H1 (cell line): ENCODE measurements around the gene HOXD10. TPM values are rescaled to one million over a fixed set of nuclear protein-coding genes. Genes with fewer than 3 reads are reported as not detected.

Experiments used
- CTCF ChIA-PET: fragments of 300-600 bp; sonication (Branson Sonifier 250); formaldehyde crosslinking; loops from one replicate; lab custom pipeline; 2021; ENCODE audit not compliant: partially characterized antibody; lab: Charles Lee
- POLR2A ChIA-PET: fragments of 300-600 bp; sonication (Branson Sonifier 250); formaldehyde crosslinking; loops from one replicate; lab custom pipeline; 2021; ENCODE audit warnings: inconsistent platforms; ENCODE audit not compliant: partially characterized antibody; lab: Charles Lee
- DNase-seq, 2 experiments: peaks; one replicate each; pipeline versions ENCODE4 v3.0.0 to v3.0.0-alpha.2; 2010 to 2022; ENCODE audit warnings: low spot score in 2 of 2, low read depth in 1 of 2, mixed read lengths in 1 of 2
- FAIRE-seq: peaks from 2 replicates; lab custom pipeline; 2011; peaks lifted over from hg19 to GRCh38; lab: Jason Lieb, UNC
- H2AFZ ChIP-seq: 2 replicates; pipeline ENCODE4 v1.8.1; 2012; ENCODE audit warnings: low read length, inconsistent platforms
- H2AK5ac ChIP-seq: 2 replicates; pipeline ENCODE4 v1.6.1; 2013; ENCODE audit warnings: low read depth, low read length
- H2BK120ac ChIP-seq: replicated peaks from 2 replicates; pipeline ENCODE3; 2013; ENCODE audit warnings: low read depth, low read length, inconsistent platforms
- H2BK12ac ChIP-seq: 2 replicates; pipeline ENCODE4 v1.6.1; 2013; ENCODE audit warnings: low read depth, low read length
- H2BK15ac ChIP-seq: 2 replicates; pipeline ENCODE4 v1.6.1; 2013; ENCODE audit warnings: low read length
- H2BK20ac ChIP-seq: 2 replicates; pipeline ENCODE4 v1.6.1; 2013; ENCODE audit warnings: low read length
- H2BK5ac ChIP-seq: 2 replicates; pipeline ENCODE4 v1.6.1; 2013; ENCODE audit warnings: low read depth, low read length
- H3K14ac ChIP-seq: 2 replicates; pipeline ENCODE4 v1.6.1; 2013; ENCODE audit warnings: inconsistent platforms; ENCODE audit not compliant: insufficient read length
- H3K18ac ChIP-seq: 2 replicates; pipeline ENCODE4 v1.6.1; 2013; ENCODE audit warnings: low read length; ENCODE audit errors: extremely low read depth
- H3K23ac ChIP-seq: 2 replicates; pipeline ENCODE4 v1.6.1; 2013; ENCODE audit warnings: inconsistent platforms; ENCODE audit not compliant: insufficient read length
- H3K23me2 ChIP-seq: 2 replicates; pipeline ENCODE4 v1.6.1; 2013; ENCODE audit warnings: low read depth, low read length
- H3K27ac ChIP-seq: 2 replicates; pipeline ENCODE4 v1.6.1; 2011; ENCODE audit warnings: low read depth, low read length, inconsistent platforms
- H3K27me3 ChIP-seq, 4 experiments: replicated peaks in 1 of 4; 1 replicate in 1 of 4; 2 replicates in 3 of 4; pipeline versions ENCODE4 v1.6.1 to v1.8.1; 2011 to 2013; ENCODE audit warnings: low read length in 3 of 4, mild to moderate bottlenecking in 3 of 4, inconsistent platforms in 2 of 4, mixed read lengths in 2 of 4, moderate library complexity in 1 of 4; ENCODE audit not compliant: control insufficient read depth in 3 of 4, insufficient read depth in 3 of 4; ENCODE audit errors: extremely low read depth in 1 of 4
- H3K36me3 ChIP-seq, 4 experiments: 2 replicates each; pipeline versions ENCODE4 v1.6.1 to v1.8.1; 2011 to 2013; ENCODE audit warnings: mild to moderate bottlenecking in 4 of 4, low read length in 3 of 4, moderate library complexity in 2 of 4, control low read depth in 1 of 4, inconsistent platforms in 1 of 4; ENCODE audit not compliant: insufficient read depth in 4 of 4, control insufficient read depth in 2 of 4
- H3K4ac ChIP-seq: replicated peaks from 2 replicates; pipeline ENCODE3; 2013; ENCODE audit warnings: low read length, low read depth, mixed read lengths, inconsistent platforms; ENCODE audit not compliant: insufficient read length
- H3K4me1 ChIP-seq, 4 experiments: replicated peaks in 1 of 4; 1 replicate in 1 of 4; 2 replicates in 3 of 4; pipeline versions ENCODE4 v1.6.1 to v1.8.1; 2011 to 2013; ENCODE audit warnings: low read length in 3 of 4, inconsistent platforms in 2 of 4, mixed read lengths in 1 of 4; ENCODE audit not compliant: insufficient read depth in 4 of 4, control insufficient read depth in 3 of 4
- H3K4me2 ChIP-seq, 2 experiments: 2 replicates each; pipeline versions ENCODE4 v1.6.1 to v1.8.1; 2011 to 2013; ENCODE audit warnings: low read depth in 2 of 2, low read length in 2 of 2, control low read depth in 1 of 2, inconsistent platforms in 1 of 2, mild to moderate bottlenecking in 1 of 2; ENCODE audit not compliant: insufficient read depth in 1 of 2
- H3K4me3 ChIP-seq, 4 experiments: fragments of 200-600, 300-600 bp in 1 of 4; sonication (generic), shearing (Covaris generic), sonication (Bioruptor Twin) in 1 of 4; 2 replicates each; pipeline versions ENCODE4 v1.5.1 to v1.8.1; 2011 to 2016; ENCODE audit warnings: low read length in 4 of 4, low read depth in 3 of 4, control low read depth in 2 of 4, inconsistent platforms in 2 of 4, mild to moderate bottlenecking in 2 of 4, mixed read lengths in 1 of 4, moderate library complexity in 1 of 4; ENCODE audit not compliant: insufficient read depth in 2 of 4; ENCODE audit errors: extremely low read depth in 1 of 4
- H3K56ac ChIP-seq: replicated peaks from 2 replicates; pipeline ENCODE3; 2013; ENCODE audit warnings: low read depth, mild to moderate bottlenecking, mixed read lengths, low read length, inconsistent platforms; ENCODE audit not compliant: insufficient read length
- H3K79me1 ChIP-seq: 2 replicates; pipeline ENCODE4 v1.6.1; 2013; ENCODE audit warnings: low read depth, low read length, control low read depth
- H3K79me2 ChIP-seq, 2 experiments: 2 replicates each; pipeline versions ENCODE4 v1.6.1 to v1.8.1; 2012 to 2013; ENCODE audit warnings: low read length in 2 of 2, mild to moderate bottlenecking in 2 of 2, inconsistent platforms in 1 of 2; ENCODE audit not compliant: insufficient read depth in 2 of 2, control insufficient read depth in 1 of 2
- H3K9ac ChIP-seq, 4 experiments: replicated peaks in 1 of 4; 1 replicate in 1 of 4; 2 replicates in 3 of 4; pipeline versions ENCODE4 v1.6.1 to v1.8.1; 2011 to 2013; ENCODE audit warnings: low read depth in 3 of 4, low read length in 3 of 4, control low read depth in 2 of 4, mild to moderate bottlenecking in 2 of 4, moderate library complexity in 2 of 4, inconsistent platforms in 1 of 4; ENCODE audit errors: extremely low read depth in 1 of 4
- H3K9me3 ChIP-seq, 2 experiments: 2 replicates each; pipeline versions ENCODE4 v1.6.1 to v1.8.1; 2012 to 2013; ENCODE audit warnings: mild to moderate bottlenecking in 2 of 2, moderate library complexity in 2 of 2, control low read depth in 1 of 2, inconsistent platforms in 1 of 2, low read depth in 1 of 2, low read length in 1 of 2, mixed read lengths in 1 of 2; ENCODE audit not compliant: insufficient read depth in 2 of 2
- H4K20me1 ChIP-seq, 2 experiments: replicated peaks in 1 of 2; 2 replicates each; pipeline versions ENCODE3 to v1.8.1; 2011 to 2013; ENCODE audit warnings: inconsistent platforms in 2 of 2, low read length in 2 of 2, mild to moderate bottlenecking in 1 of 2; ENCODE audit not compliant: insufficient read depth in 2 of 2, control insufficient read depth in 1 of 2
- H4K5ac ChIP-seq: 2 replicates; pipeline ENCODE4 v1.6.1; 2013; ENCODE audit warnings: low read length, low read depth, mixed read lengths, inconsistent platforms; ENCODE audit not compliant: insufficient read length
- H4K8ac ChIP-seq: 2 replicates; pipeline ENCODE4 v1.8.0; 2013; ENCODE audit warnings: mild to moderate bottlenecking, moderate library complexity, low read length, inconsistent platforms; ENCODE audit not compliant: insufficient read depth; ENCODE audit errors: extremely low read depth
- H4K91ac ChIP-seq: replicated peaks from 2 replicates; pipeline ENCODE3; 2013; ENCODE audit warnings: low read length, mixed read lengths, inconsistent platforms; ENCODE audit not compliant: insufficient read length
- BRCA1 ChIP-seq: IDR thresholded peaks from 2 replicates; pipeline ENCODE4 v1.6.1; 2012; ENCODE audit warnings: low read depth, low read length, improper control_type of control experiment
- CTBP2 ChIP-seq: IDR thresholded peaks from 2 replicates; pipeline ENCODE4 v1.7.0; 2011; ENCODE audit warnings: borderline replicate concordance, mild to moderate bottlenecking, moderate library complexity, mixed read lengths, low read length; ENCODE audit not compliant: insufficient read depth, insufficient read length
- GTF2F1 ChIP-seq: IDR thresholded peaks from 2 replicates; pipeline ENCODE4 v1.6.1; 2012; ENCODE audit warnings: low read depth, low read length, improper control_type of control experiment, borderline replicate concordance
- KDM4A ChIP-seq: IDR thresholded peaks from one replicate; pipeline ENCODE4 v1.7.1; 2012; ENCODE audit warnings: low read depth, mild to moderate bottlenecking, moderate library complexity, low read length, inconsistent platforms; ENCODE audit not compliant: severe bottlenecking
- NANOG ChIP-seq: IDR thresholded peaks from 2 replicates; pipeline ENCODE4 v1.6.1; 2011; ENCODE audit warnings: low read length, low read depth, mild to moderate bottlenecking, inconsistent platforms; ENCODE audit not compliant: insufficient read depth, poor library complexity, severe bottlenecking
- NRF1 ChIP-seq: IDR thresholded peaks from 2 replicates; pipeline ENCODE4 v1.6.1; 2011; ENCODE audit warnings: mild to moderate bottlenecking, low read depth, low read length, improper control_type of control experiment
- RXRA ChIP-seq: IDR thresholded peaks from 2 replicates; pipeline ENCODE4 v1.6.1; 2011; ENCODE audit warnings: low read depth, mild to moderate bottlenecking, low read length, moderate library complexity; ENCODE audit not compliant: insufficient read depth
- SIRT6 ChIP-seq: IDR thresholded peaks from one replicate; pipeline ENCODE4 v1.7.1; 2012; ENCODE audit warnings: low read length, inconsistent platforms
- TBP ChIP-seq: IDR thresholded peaks from 2 replicates; pipeline ENCODE4 v1.6.1; 2011; ENCODE audit warnings: low read depth, low read length, improper control_type of control experiment
- WGBS, 2 experiments: shearing (Covaris generic) in 1 of 2; methylation state at CpG; one replicate each; pipeline versions ENCODE4 v1.1.6 to v1.1.7; 2013 to 2015; ENCODE audit warnings: low lambda C conversion rate in 2 of 2, mixed read lengths in 2 of 2, inconsistent platforms in 1 of 2, low coverage in 1 of 2, missing lambda C conversion rate in 1 of 2; ENCODE audit not compliant: insufficient replicate concordance in 2 of 2, insufficient coverage in 1 of 2, insufficient read length in 1 of 2; ENCODE audit errors: extremely low coverage in 1 of 2, missing lambda C conversion rate in 1 of 2; 5-methylcytosine and 5-hydroxymethylcytosine counted together
- polyA plus RNA-seq, 7 experiments: library from polyadenylated mRNA; depleted of rRNA in 3 of 7; stranded (reverse) in 5 of 7; unstranded in 2 of 7; fragments of >200 nt in 5 of 7; fragments of 200-250 nt in 2 of 7; gene quantifications; 1 replicate in 5 of 7; 2 replicates in 1 of 7; 4 replicates in 1 of 7; pipeline versions ENCODE4 v1.2.1 to v1.2.3, GENCODE V29; 2011 to 2013; ENCODE audit warnings: missing spikeins in 2 of 7, mixed read lengths in 2 of 7
- total RNA-seq: library from RNA; stranded (reverse); fragmentation: NEBNext Ultra II Directional; extraction: Animal tissue kit (Norgen Biotek cat#: 25700); gene quantifications from 2 replicates; pipeline ENCODE4 v1.2.1, GENCODE V29; 2021
- TF ChIP-seq, protein P1 (sequence below), 3 experiments: IDR thresholded peaks; 1 replicate in 2 of 3; 2 replicates in 1 of 3; pipeline versions ENCODE4 v1.5.1 to v1.6.1; 2011; ENCODE audit warnings: low read length in 3 of 3, mild to moderate bottlenecking in 3 of 3, inconsistent platforms in 2 of 3, low read depth in 1 of 3, moderate library complexity in 1 of 3; ENCODE audit not compliant: insufficient read depth in 1 of 3; ENCODE audit errors: control extremely low read depth in 1 of 3
- TF ChIP-seq, protein P2 (sequence below): IDR thresholded peaks from 2 replicates; pipeline ENCODE4 v1.6.1; 2012; ENCODE audit warnings: inconsistent platforms

HOXD10 gene
- total and polyA plus RNA-seq, 2 of the 8 experiments (the other 6 are each of a cell fraction or from before 2014, with no cell fraction given), result not detected

DNA sequence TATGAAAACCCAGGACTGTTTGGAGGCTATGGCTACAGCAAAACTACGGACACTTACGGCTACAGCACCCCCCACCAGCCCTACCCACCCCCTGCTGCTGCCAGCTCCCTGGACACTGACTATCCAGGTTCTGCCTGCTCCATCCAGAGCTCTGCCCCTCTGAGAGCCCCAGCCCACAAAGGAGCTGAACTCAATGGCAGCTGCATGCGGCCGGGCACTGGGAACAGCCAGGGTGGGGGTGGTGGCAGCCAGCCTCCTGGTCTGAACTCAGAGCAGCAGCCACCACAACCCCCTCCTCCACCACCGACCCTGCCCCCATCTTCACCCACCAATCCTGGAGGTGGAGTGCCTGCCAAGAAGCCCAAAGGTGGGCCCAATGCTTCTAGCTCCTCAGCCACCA, 52.6 kb downstream of the HOXD10 start:
- no peak overlapping the region for H3K14ac ChIP-seq
- H2BK12ac ChIP-seq, result no peak overlapping the region
- no peak overlapping the region for H4K91ac ChIP-seq
- H2BK15ac ChIP-seq, result no peak overlapping the region
- no peak overlapping the region for H3K56ac ChIP-seq
- H3K79me2 ChIP-seq, result no peaks in the 10 kb centered on the region
- peaks cover 5% of the 10 kb centered on the region; the same call in 1 of the 2 replicates for H3K23me2 ChIP-seq
- CTCF ChIA-PET, result interaction anchor here (0.7 to 4.4 kb wide), 15 partner anchors 9 to 979 kb away, joined by 3 to 21 read pairs (median 4); partner anchors contain the start of gene HOXD4
- WGBS, 2 experiments, result 58% methylated on average over 5 of the region's 5 CpGs; no CpG with 5 or more reads in 1 of the 2 experiments
- no peak for DNase-seq
- no peaks in the 10 kb centered on the region; a peak in 1 of 8 replicates for H3K36me3 ChIP-seq
- no peak overlapping the region for H2AFZ ChIP-seq
- FAIRE-seq, result no peak
- no peak overlapping the region for H2BK120ac ChIP-seq
- H3K4me3 ChIP-seq, result no peak overlapping the region
- no peak overlapping the region for H4K8ac ChIP-seq
- no peak overlapping the region for H3K18ac ChIP-seq
- no peak overlapping the region for H3K4ac ChIP-seq
- H3K4me2 ChIP-seq, result no peak overlapping the region
- H3K27ac ChIP-seq, result no peak overlapping the region
- H2BK5ac ChIP-seq, result no peak overlapping the region
- POLR2A ChIA-PET, result no interaction called here
- peaks cover 0 to 16% (median 10%) of the 10 kb centered on the region in 4 experiments; a peak in 5 of 7 replicates for H3K4me1 ChIP-seq
- H3K79me1 ChIP-seq, result no peaks in the 10 kb centered on the region
- H2AK5ac ChIP-seq, result no peak overlapping the region
- no peak overlapping the region for H3K23ac ChIP-seq
- no peak overlapping the region for H4K5ac ChIP-seq
- H4K20me1 ChIP-seq, result peaks cover 9 to 38% of the 10 kb centered on the region in 2 experiments
- no peaks in the 10 kb centered on the region for H3K9me3 ChIP-seq
- H2BK20ac ChIP-seq, result no peak overlapping the region
- H3K9ac ChIP-seq, result no peak overlapping the region
- peaks cover 95 to 100% (median 99%) of the 10 kb centered on the region in 4 experiments for H3K27me3 ChIP-seq
- TF ChIP-seq CTBP2 (no peak), NRF1 (no peak), RXRA (no peak), BRCA1 (no peak), GTF2F1 (no peak), TBP (no peak), SIRT6 (no peak), NANOG (no peak), KDM4A (no peak)
- TF ChIP-seq, protein P1, sequence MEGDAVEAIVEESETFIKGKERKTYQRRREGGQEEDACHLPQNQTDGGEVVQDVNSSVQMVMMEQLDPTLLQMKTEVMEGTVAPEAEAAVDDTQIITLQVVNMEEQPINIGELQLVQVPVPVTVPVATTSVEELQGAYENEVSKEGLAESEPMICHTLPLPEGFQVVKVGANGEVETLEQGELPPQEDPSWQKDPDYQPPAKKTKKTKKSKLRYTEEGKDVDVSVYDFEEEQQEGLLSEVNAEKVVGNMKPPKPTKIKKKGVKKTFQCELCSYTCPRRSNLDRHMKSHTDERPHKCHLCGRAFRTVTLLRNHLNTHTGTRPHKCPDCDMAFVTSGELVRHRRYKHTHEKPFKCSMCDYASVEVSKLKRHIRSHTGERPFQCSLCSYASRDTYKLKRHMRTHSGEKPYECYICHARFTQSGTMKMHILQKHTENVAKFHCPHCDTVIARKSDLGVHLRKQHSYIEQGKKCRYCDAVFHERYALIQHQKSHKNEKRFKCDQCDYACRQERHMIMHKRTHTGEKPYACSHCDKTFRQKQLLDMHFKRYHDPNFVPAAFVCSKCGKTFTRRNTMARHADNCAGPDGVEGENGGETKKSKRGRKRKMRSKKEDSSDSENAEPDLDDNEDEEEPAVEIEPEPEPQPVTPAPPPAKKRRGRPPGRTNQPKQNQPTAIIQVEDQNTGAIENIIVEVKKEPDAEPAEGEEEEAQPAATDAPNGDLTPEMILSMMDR (IDR thresholded peaks at IDR 0.05; ENCODE audit: control extremely low read depth in 1 of 3, insufficient read depth in 1 of 3, low read depth in 1 of 3, low read length in 3 of 3), result no peak
- TF ChIP-seq, protein P2, sequence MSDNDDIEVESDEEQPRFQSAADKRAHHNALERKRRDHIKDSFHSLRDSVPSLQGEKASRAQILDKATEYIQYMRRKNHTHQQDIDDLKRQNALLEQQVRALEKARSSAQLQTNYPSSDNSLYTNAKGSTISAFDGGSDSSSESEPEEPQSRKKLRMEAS, result no peak
